T-helper 17 cell (primary cell): Measurements from ENCODE around the gene UBE2M. TPM values are rescaled to one million over a fixed set of nuclear protein-coding genes. Genes with fewer than 3 reads are reported as not detected.
"Not testable (repeated sequence)": the region's sequence is repeated elsewhere in the genome, so short reads cannot be mapped to it uniquely, and the experiment has no call there.

Source experiments
- ATAC-seq: fragments of 150-1000 bp; cut with Tn5 transposase; 2 replicates; pipeline ENCODE4 v1.10.0; 2021; ENCODE audit warnings: mild to moderate bottlenecking, moderate library complexity
- DNase-seq, 3 donors: peaks; one replicate each; pipeline versions ENCODE4 v3.0.0 to v3.0.0-alpha.2; 2020 to 2021
- H3K9me3 ChIP-seq: one replicate; pipeline ENCODE4 v1.7.0; 2013; ENCODE audit warnings: low read length, mild to moderate bottlenecking; ENCODE audit not compliant: control insufficient read depth, poor library complexity, severe bottlenecking
- H3K27ac Mint-ChIP-seq: one replicate; pipeline ENCODE4 v1.8.0; 2022; ENCODE audit warnings: mild to moderate bottlenecking, moderate library complexity, mixed read lengths
- H3K27me3 Mint-ChIP-seq: one replicate; pipeline ENCODE4 v1.8.0; 2022; ENCODE audit warnings: mixed read lengths
- H3K36me3 Mint-ChIP-seq: one replicate; pipeline ENCODE4 v1.8.0; 2022; ENCODE audit warnings: low read depth, mixed read lengths
- H3K4me1 Mint-ChIP-seq: one replicate; pipeline ENCODE4 v1.8.0; 2022; ENCODE audit warnings: mild to moderate bottlenecking, mixed read lengths
- H3K4me3 Mint-ChIP-seq: one replicate; pipeline ENCODE4 v1.8.0; 2022; ENCODE audit warnings: mild to moderate bottlenecking, moderate library complexity, mixed read lengths
- total RNA-seq, 4 donors: library from RNA in 2 of 4; stranded (reverse) in 2 of 4; gene quantifications; one replicate each; pipeline ENCODE4 v1.2.3 and lab custom pipeline; 2022 to 2026

Gene UBE2M
- total RNA-seq, 2 donors from 2014 or later: 36.1 to 63.5 TPM

- Mint-ChIP-seq H3K36me3 (no peaks in the 10 kb centered on the region), H3K4me3 (peak overlapping the region; percentile 84), H3K4me1 (peaks cover 25% of the 10 kb centered on the region), H3K27me3 (no peaks in the 10 kb centered on the region), H3K27ac (peak overlapping the region; percentile 60)
- ATAC-seq (peak; percentile 95), DNase-seq (peak; percentile 90 to 97 (median 93))
- no peaks in the 10 kb centered on the region for H3K9me3 ChIP-seq
Observed at GRCh38 chr19:58513694-58514563, 44.5 kb downstream of the UBE2M start.

GRCh38 chr19:58513213-58513693, 45.2 kb downstream of the UBE2M start:
- Mint-ChIP-seq H3K36me3 (no peaks in the 10 kb centered on the region), H3K4me3 (peak overlapping the region; percentile 84), H3K27ac (peak overlapping the region; percentile 60), H3K27me3 (no peaks in the 10 kb centered on the region), H3K4me1 (peaks cover 18% of the 10 kb centered on the region)
- no peaks in the 10 kb centered on the region for H3K9me3 ChIP-seq
- DNase-seq: no peak
- no peak for ATAC-seq

- peak within 1 kb of the TSS; percentile 21 for H3K4me3 Mint-ChIP-seq
- H3K4me1 Mint-ChIP-seq: peaks cover 14% of the 10 kb centered on the region
- no peaks in the 10 kb centered on the region for H3K36me3 Mint-ChIP-seq
- peak within 1 kb of the TSS; percentile 65 for H3K27ac Mint-ChIP-seq
- DNase-seq: no peak
- no peaks in the 10 kb centered on the region for H3K27me3 Mint-ChIP-seq
- H3K9me3 ChIP-seq: no peaks in the 10 kb centered on the region
- ATAC-seq: no peak
Observed at GRCh38 chr19:58511353-58512208, 46.8 kb downstream of the UBE2M start, which contains the start of gene SLC27A5. Gene SLC27A5, minus strand, starts transcription at chr19:58511992. Its CDS starts 37 bp downstream, at chr19:58511955.

GRCh38 chr19:58510084-58510862, 48.1 kb downstream of the UBE2M start:
- no peaks in the 10 kb centered on the region for H3K27me3 Mint-ChIP-seq
- peaks cover 7% of the 10 kb centered on the region for H3K4me1 Mint-ChIP-seq
- no peak for DNase-seq
- peak overlapping the region; percentile 3 for H3K27ac Mint-ChIP-seq
- no peak overlapping the region for H3K4me3 Mint-ChIP-seq
- ATAC-seq: no peak
- H3K36me3 Mint-ChIP-seq: no peaks in the 10 kb centered on the region
- H3K9me3 ChIP-seq: no peaks in the 10 kb centered on the region

GRCh38 chr19:58509731-58510083, 48.7 kb downstream of the UBE2M start:
- Mint-ChIP-seq H3K4me3 (no peak overlapping the region), H3K27me3 (no peaks in the 10 kb centered on the region), H3K4me1 (peaks cover 5% of the 10 kb centered on the region), H3K36me3 (no peaks in the 10 kb centered on the region), H3K27ac (no peak overlapping the region)
- DNase-seq: no peak
- H3K9me3 ChIP-seq: no peaks in the 10 kb centered on the region
- ATAC-seq: no peak

GRCh38 chr19:58507602-58508223, 50.7 kb downstream of the UBE2M start:
- ATAC-seq, H3K4me1 Mint-ChIP-seq, H3K36me3 Mint-ChIP-seq, H3K4me3 Mint-ChIP-seq, H3K27me3 Mint-ChIP-seq, H3K9me3 ChIP-seq, DNase-seq, H3K27ac Mint-ChIP-seq: not testable (repeated sequence)

Other genes starting within 250 kb of the UBE2M start
- gene ZSCAN22, start 231.6 kb downstream of the UBE2M start, total RNA-seq: 1 to 10 TPM; 1.5 to 1.7 TPM
- 10 to 100 TPM; 16.0 to 21.7 TPM for gene A1BG, start 205.1 kb downstream of the UBE2M start, total RNA-seq
- gene ZNF497, start 195.9 kb downstream of the UBE2M start, total RNA-seq: 1 to 10 TPM in 1 of 2 donors, under 1 TPM in 1; 0.55 to 1.6 TPM
- gene ZNF837, start 177.6 kb downstream of the UBE2M start, total RNA-seq: 1 to 10 TPM; 1.2 to 1.6 TPM
- 1,000 to 10,000 TPM; 1,065 to 1,239 TPM for gene RPS5, start 171.3 kb downstream of the UBE2M start, total RNA-seq
- gene RNF225, start 163.0 kb downstream of the UBE2M start, total RNA-seq: not detected
- gene ZNF584, start 150.0 kb downstream of the UBE2M start, total RNA-seq: 1 to 10 TPM; 3.0 to 5.4 TPM
- gene ZNF132, start 118.5 kb downstream of the UBE2M start, total RNA-seq: 1 to 10 TPM in 1 of 2 donors, under 1 TPM in 1; 0.76 to 1.7 TPM
- 10 to 100 TPM in 1 of 2 donors, 1 to 10 TPM in 1; 8.6 to 12.6 TPM for gene ZNF324B, start 107.0 kb downstream of the UBE2M start, total RNA-seq
- 10 to 100 TPM; 21.0 to 35.2 TPM for gene ZNF324, start 91.5 kb downstream of the UBE2M start, total RNA-seq
- gene ZNF446, start 82.3 kb downstream of the UBE2M start, total RNA-seq: 10 to 100 TPM; 13.9 to 17.3 TPM
- 1 to 10 TPM; 6.6 to 7.7 TPM for gene SLC27A5, start 46.6 kb downstream of the UBE2M start, total RNA-seq
- 1 to 10 TPM; 7.0 to 8.2 TPM for gene ZBTB45, start 38.8 kb downstream of the UBE2M start, total RNA-seq
- gene TRIM28, start 14.5 kb downstream of the UBE2M start, total RNA-seq: 100 to 1,000 TPM; 427 to 525 TPM
- 10 to 100 TPM; 74.8 to 88.8 TPM for gene CHMP2A, start 3.5 kb downstream of the UBE2M start, total RNA-seq
- 10 to 100 TPM; 29.9 to 34.0 TPM for gene MZF1, start 14.7 kb upstream of the UBE2M start, total RNA-seq